Transverse colon (tissue), 4 donors: ENCODE results near the gene PGGHG. TPM values are rescaled to one million over a fixed set of nuclear protein-coding genes. Genes with fewer than 3 reads are reported as not detected.

Experiments
- DNase-seq: peaks from one replicate; pipeline ENCODE4 v3.0.0-alpha.2; 2019
- H3K27ac ChIP-seq, 4 donors: fragments of 200-600 bp; sonication (generic); 2 replicates each; pipeline ENCODE4 v1.5.1; 2016 to 2018; ENCODE audit warnings: inconsistent platforms in 4 of 4
- H3K27me3 ChIP-seq: fragments of 200-600 bp; sonication (generic); 2 replicates; pipeline ENCODE4 v1.5.1; 2017; ENCODE audit warnings: inconsistent platforms
- H3K36me3 ChIP-seq, 4 donors: fragments of 200-600 bp; sonication (generic); 2 replicates each; pipeline ENCODE4 v1.5.1; 2017 to 2019; ENCODE audit warnings: inconsistent platforms in 4 of 4
- H3K4me1 ChIP-seq, 4 donors: fragments of 200-600 bp; sonication (generic); 2 replicates each; pipeline ENCODE4 v1.5.1; 2017 to 2020; ENCODE audit warnings: inconsistent platforms in 4 of 4
- H3K4me3 ChIP-seq, 4 donors: fragments of 200-600 bp; sonication (generic); 1 replicate in 1 of 4; 2 replicates in 3 of 4; pipeline versions ENCODE4 v1.5.1 to v1.6.1; 2017 to 2019; ENCODE audit warnings: inconsistent platforms in 4 of 4
- H3K9me3 ChIP-seq, 2 donors: fragments of 200-600 bp; sonication (generic); 2 replicates each; pipeline ENCODE4 v1.5.1; 2017 to 2019; ENCODE audit warnings: inconsistent platforms in 2 of 2
- CTCF ChIP-seq, 5 experiments: fragments of 200-600 bp in 3 of 5; fragments of 450-650 bp in 2 of 5; sonication (generic) in 3 of 5; IDR thresholded peaks; 1 replicate in 2 of 5; 2 replicates in 3 of 5; pipeline ENCODE4 v1.5.1; 2016 to 2017; ENCODE audit warnings: antibody characterized with exemption in 5 of 5, inconsistent platforms in 3 of 5, mild to moderate bottlenecking in 2 of 5, moderate library complexity in 1 of 5
- EP300 ChIP-seq: sonication (generic); formaldehyde crosslinking; IDR thresholded peaks from one replicate; pipeline ENCODE4 v1.6.1; 2017; ENCODE audit warnings: antibody characterized with exemption, low read depth
- POLR2A ChIP-seq: fragments of 450-650 bp; IDR thresholded peaks from one replicate; pipeline ENCODE4 v1.6.1; 2016; ENCODE audit warnings: antibody characterized with exemption, mild to moderate bottlenecking, moderate library complexity
- POLR2AphosphoS5 ChIP-seq, 3 donors: sonication (generic); formaldehyde crosslinking; IDR thresholded peaks; one replicate each; pipeline ENCODE4 v1.6.1; 2016; ENCODE audit warnings: antibody characterized with exemption in 3 of 3
- WGBS, 2 donors: methylation state at CpG; one replicate each; pipeline ENCODE4 v1.1.5; 2018; ENCODE audit warnings: low coverage in 1 of 2; 5-methylcytosine and 5-hydroxymethylcytosine counted together
- in situ Hi-C, 4 donors: fragments of 200-750 bp; cut with MboI; loops; one replicate each; pipeline versions ENCODE4 v1.15.0 to v1.15.1; 2017; ENCODE audit warnings: low sequenced_read_pairs in 3 of 4, low pct_ligation_motif_present in 1 of 4, low pct_unique_long_range_greater_than_20kb in 1 of 4
- intact Hi-C: fragments of 100-400 bp; cut with DNase I; formaldehyde crosslinking; loops from one replicate; pipeline ENCODE4 v1.15.1; 2023; ENCODE audit warnings: low total_unique reads
- total RNA-seq, 4 donors: library from RNA; depleted of rRNA; stranded (reverse); fragments of >200 nt; gene quantifications; one replicate each; pipeline ENCODE4 v1.1.0, GENCODE V29; 2016

PGGHG gene
- total RNA-seq, 4 donors from 2014 or later = 15.4 to 117 (median 30.8) TPM

- TF ChIP-seq POLR2A (no peak), EP300 (no peak), CTCF (IDR thresholded peaks at IDR 0.05) (no peak), POLR2AphosphoS5 (IDR thresholded peaks at IDR 0.05) (no peak)
- DNase-seq = no peak
- Histone ChIP-seq H3K36me3 (no peaks in the 10 kb centered on the region), H3K27me3 (peaks cover 8% of the 10 kb centered on the region), H3K27ac (no peak overlapping the region), H3K9me3 (no peaks in the 10 kb centered on the region), H3K4me1 (peaks cover 0 to 22% (median 18%) of the 10 kb centered on the region in 4 donors), H3K4me3 (no peak overlapping the region)
- intact Hi-C loops = no loop called here
- WGBS, 2 donors = 90 to 93% methylated on average over 4 to 22 of the region's 22 CpGs
- in situ Hi-C loops = no loop called here
Observed at GRCh38 chr11:272195-272930, 16.6 kb upstream of the PGGHG start.

GRCh38 chr11:272931-273198 is 16.1 kb upstream of the PGGHG start:
- intact Hi-C loops = no loop called here
- no peak for DNase-seq
- Histone ChIP-seq H3K9me3 (no peaks in the 10 kb centered on the region), H3K27me3 (peaks cover 13% of the 10 kb centered on the region), H3K4me1 (peaks cover 0 to 18% (median 15%) of the 10 kb centered on the region in 4 donors), H3K36me3 (no peaks in the 10 kb centered on the region), H3K27ac (no peak overlapping the region), H3K4me3 (no peak overlapping the region)
- in situ Hi-C loops = no loop called here
- 92 to 94% methylated on average over 5 to 6 of the region's 6 CpGs for WGBS, 2 donors
- TF ChIP-seq EP300 (no peak), POLR2A (no peak), CTCF (IDR thresholded peaks at IDR 0.05) (no peak), POLR2AphosphoS5 (IDR thresholded peaks at IDR 0.05) (no peak)

GRCh38 chr11:276219-276618 is 12.7 kb upstream of the PGGHG start:
- H3K4me1 ChIP-seq = peaks cover 0 to 34% (median 32%) of the 10 kb centered on the region in 4 donors
- DNase-seq = no peak
- H3K4me3 ChIP-seq = no peak overlapping the region
- H3K27me3 ChIP-seq = peaks cover 40% of the 10 kb centered on the region
- H3K9me3 ChIP-seq = no peaks in the 10 kb centered on the region
- H3K36me3 ChIP-seq = no peaks in the 10 kb centered on the region
- in situ Hi-C loops = no loop called here
- no peak overlapping the region for H3K27ac ChIP-seq
- TF ChIP-seq EP300 (no peak), CTCF (IDR thresholded peaks at IDR 0.05) (no peak), POLR2AphosphoS5 (IDR thresholded peaks at IDR 0.05) (no peak), POLR2A (no peak)
- intact Hi-C loops = no loop called here

- Histone ChIP-seq H3K4me1 (peaks cover 0 to 34% (median 27%) of the 10 kb centered on the region in 4 donors), H3K9me3 (no peaks in the 10 kb centered on the region), H3K4me3 (peak within 1 kb of the TSS in 3 of 4 donors; percentile 13 to 38 (median 21)), H3K27ac (peak within 1 kb of the TSS in 1 of 4 donors; percentile 27), H3K27me3 (peaks cover 59% of the 10 kb centered on the region), H3K36me3 (no peaks in the 10 kb centered on the region)
- intact Hi-C loops (no loop called here), in situ Hi-C loops (no loop called here)
- TF ChIP-seq EP300 = no peak
- TF ChIP-seq CTCF (IDR thresholded peaks at IDR 0.05) = no peak
- WGBS, 2 donors = 12 to 63% methylated on average over 4 to 21 of the region's 21 CpGs
- no peak for DNase-seq
Observed at GRCh38 chr11:278001-278951, 10.7 kb upstream of the PGGHG start, which contains the start of gene NLRP6. NLRP6 (plus strand) TSS chr11:278407; CDS start chr11:278570, 163 bp downstream.
